DOHH2 (cell line): Measurements from ENCODE around the gene NKAPL.

ENCODE experiments used
- H3F3A ChIP-seq: fragments of 200-600 bp; sonication (generic), shearing (Covaris generic); 2 replicates; pipeline ENCODE4 v1.6.0; 2016; ENCODE audit warnings: antibody characterized with exemption, mild to moderate bottlenecking; ENCODE audit not compliant: control insufficient read depth, insufficient read depth
- H3K27ac ChIP-seq: fragments of 200-600 bp; sonication (generic); 2 replicates; pipeline ENCODE4 v1.5.1; 2014; ENCODE audit warnings: low read depth, mild to moderate bottlenecking, low read length, moderate library complexity
- H3K27me3 ChIP-seq: fragments of 200-600 bp; sonication (generic); 2 replicates; pipeline ENCODE4 v1.6.1; 2014; ENCODE audit warnings: mild to moderate bottlenecking, low read length, mixed read lengths; ENCODE audit not compliant: control insufficient read depth
- H3K36me3 ChIP-seq: fragments of 200-600 bp; sonication (generic); 2 replicates; pipeline ENCODE4 v1.6.1; 2014; ENCODE audit warnings: mild to moderate bottlenecking, low read length, moderate library complexity, mixed read lengths; ENCODE audit not compliant: control insufficient read depth
- H3K4me1 ChIP-seq: fragments of 200-600 bp; sonication (generic); 2 replicates; pipeline ENCODE4 v1.6.1; 2014; ENCODE audit warnings: mild to moderate bottlenecking, low read length, mixed read lengths; ENCODE audit not compliant: control insufficient read depth
- H3K4me2 ChIP-seq: fragments of 200-600 bp; sonication (generic); 2 replicates; pipeline ENCODE4 v1.6.0; 2014; ENCODE audit warnings: mild to moderate bottlenecking, low read length, moderate library complexity
- H3K4me3 ChIP-seq: fragments of 200-600 bp; sonication (generic); 2 replicates; pipeline ENCODE4 v1.5.1; 2014; ENCODE audit warnings: mild to moderate bottlenecking, low read length, mixed read lengths
- H3K79me2 ChIP-seq: fragments of 200-600 bp; sonication (generic); 2 replicates; pipeline ENCODE4 v1.6.1; 2014; ENCODE audit warnings: mild to moderate bottlenecking, low read length, mixed read lengths; ENCODE audit not compliant: control insufficient read depth
- H3K9me2 ChIP-seq: fragments of 200-600 bp; sonication (generic); replicated peaks from 2 replicates; pipeline ENCODE4 v1.6.1; 2014; ENCODE audit warnings: mild to moderate bottlenecking, low read length, mixed read lengths; ENCODE audit not compliant: control insufficient read depth
- H3K9me3 ChIP-seq: fragments of 200-600 bp; sonication (generic); 2 replicates; pipeline ENCODE4 v1.6.1; 2014; ENCODE audit warnings: antibody characterized with exemption, low read length, mixed read lengths; ENCODE audit not compliant: control insufficient read depth, insufficient read depth
- H4K20me1 ChIP-seq: fragments of 200-600 bp; sonication (generic); 2 replicates; pipeline ENCODE4 v1.6.0; 2014; ENCODE audit warnings: low read depth, mild to moderate bottlenecking, antibody characterized with exemption, low read length, moderate library complexity; ENCODE audit not compliant: control insufficient read depth, insufficient read depth
- CTCF ChIP-seq: fragments of 200-600 bp; sonication (generic); IDR thresholded peaks from one replicate; pipeline ENCODE4 v1.5.1; 2014; ENCODE audit warnings: antibody characterized with exemption, mild to moderate bottlenecking, low read depth, low read length; ENCODE audit not compliant: poor library complexity, severe bottlenecking
- EZH2phosphoT487 ChIP-seq: fragments of 200-600 bp; sonication (generic); IDR thresholded peaks from 2 replicates; pipeline ENCODE4 v1.6.1; 2017; ENCODE audit warnings: borderline replicate concordance, mild to moderate bottlenecking, antibody characterized with exemption, low read length, moderate library complexity, mixed read lengths

NKAPL gene

GRCh38 chr6:28282926-28283325, 23.8 kb downstream of the NKAPL start:
- H3K27ac ChIP-seq: no peak overlapping the region
- TF ChIP-seq EZH2phosphoT487 (no peak), CTCF (no peak)
- H3K9me2 ChIP-seq: no peaks in the 10 kb centered on the region
- H3K4me1 ChIP-seq: peaks cover 13% of the 10 kb centered on the region
- H3F3A ChIP-seq: no peaks in the 10 kb centered on the region
- H3K36me3 ChIP-seq: peaks cover 23% of the 10 kb centered on the region
- peak overlapping the region; percentile 92 for H3K4me2 ChIP-seq
- peaks cover 8% of the 10 kb centered on the region for H3K79me2 ChIP-seq
- H3K27me3 ChIP-seq: no peaks in the 10 kb centered on the region
- H4K20me1 ChIP-seq: no peaks in the 10 kb centered on the region
- 0 out of 2 replicates have a peak overlapping the region, but pooled peaks have one; percentile 5 for H3K4me3 ChIP-seq
- no peaks in the 10 kb centered on the region for H3K9me3 ChIP-seq

GRCh38 chr6:28291573-28291972, 32.5 kb downstream of the NKAPL start:
- TF ChIP-seq EZH2phosphoT487 (no peak), CTCF (no peak)
- H3K79me2 ChIP-seq: no peaks in the 10 kb centered on the region

GRCh38 chr6:28295326-28295725, 36.2 kb downstream of the NKAPL start:
- no peaks in the 10 kb centered on the region for H3K9me3 ChIP-seq
- no peak overlapping the region for H3K4me3 ChIP-seq
- no peak overlapping the region for H3K4me2 ChIP-seq
- no peaks in the 10 kb centered on the region for H3K9me2 ChIP-seq
- no peaks in the 10 kb centered on the region for H3K79me2 ChIP-seq
- H3K27ac ChIP-seq: no peak overlapping the region
- no peaks in the 10 kb centered on the region for H3F3A ChIP-seq
- H3K4me1 ChIP-seq: no peaks in the 10 kb centered on the region
- no peaks in the 10 kb centered on the region for H3K27me3 ChIP-seq
- TF ChIP-seq CTCF (no peak), EZH2phosphoT487 (no peak)
- H4K20me1 ChIP-seq: no peaks in the 10 kb centered on the region
- peaks cover 1% of the 10 kb centered on the region for H3K36me3 ChIP-seq

More at GRCh38 chr6:28291573-28291972, 32.5 kb downstream of the NKAPL start:
- no peaks in the 10 kb centered on the region for H3K4me1 ChIP-seq
- no peaks in the 10 kb centered on the region for H4K20me1 ChIP-seq
- H3K27me3 ChIP-seq: no peaks in the 10 kb centered on the region
- H3K9me2 ChIP-seq: no peaks in the 10 kb centered on the region
- peaks cover 24% of the 10 kb centered on the region for H3K36me3 ChIP-seq
- H3K4me2 ChIP-seq: no peak overlapping the region
- H3K27ac ChIP-seq: no peak overlapping the region
- no peaks in the 10 kb centered on the region for H3F3A ChIP-seq
- H3K4me3 ChIP-seq: no peak overlapping the region
- H3K9me3 ChIP-seq: no peaks in the 10 kb centered on the region
